Smooth muscle cell (in vitro differentiated cells): ENCODE results near the gene TRPC4. TPM values are rescaled to one million over a fixed set of nuclear protein-coding genes. Genes with fewer than 3 reads are reported as not detected.

Source experiments
- DNase-seq: peaks from one replicate; lab custom pipeline; 2025; ENCODE audit not compliant: unreplicated experiment; lab: John Stamatoyannopoulos, UW
- H2AFZ ChIP-seq: fragments of 200-600 bp; sonication (generic); 2 replicates; pipeline ENCODE4 v1.6.0; 2016; ENCODE audit warnings: antibody characterized with exemption, low read depth, mild to moderate bottlenecking
- H3F3A ChIP-seq: fragments of 200-600 bp; sonication (generic); 2 replicates; pipeline ENCODE4 v1.6.0; 2017; ENCODE audit warnings: antibody characterized with exemption, low read depth
- H3K27ac ChIP-seq: fragments of 200-600 bp; sonication (generic); 2 replicates; pipeline ENCODE4 v1.5.1; 2016; ENCODE audit warnings: low read depth, mild to moderate bottlenecking
- H3K27me3 ChIP-seq: fragments of 200-600 bp; sonication (generic); 2 replicates; pipeline ENCODE4 v1.6.1; 2016; ENCODE audit warnings: low read depth, mild to moderate bottlenecking
- H3K36me3 ChIP-seq: fragments of 200-600 bp; sonication (generic); 2 replicates; pipeline ENCODE4 v1.5.1; 2016; ENCODE audit warnings: low read depth
- H3K4me1 ChIP-seq: fragments of 200-600 bp; sonication (generic); 2 replicates; pipeline ENCODE4 v1.5.1; 2016; ENCODE audit warnings: low read depth
- H3K4me2 ChIP-seq: fragments of 200-600 bp; sonication (generic); 2 replicates; pipeline ENCODE4 v1.6.0; 2016; ENCODE audit warnings: mild to moderate bottlenecking
- H3K4me3 ChIP-seq: fragments of 200-600 bp; sonication (generic); 2 replicates; pipeline ENCODE4 v1.5.1; 2016; ENCODE audit warnings: mild to moderate bottlenecking
- H3K79me2 ChIP-seq: fragments of 200-600 bp; sonication (generic); 2 replicates; pipeline ENCODE4 v1.6.0; 2016; ENCODE audit warnings: low read depth, mild to moderate bottlenecking
- H3K9ac ChIP-seq: fragments of 200-600 bp; sonication (generic); 2 replicates; pipeline ENCODE4 v1.6.0; 2016; ENCODE audit warnings: low read depth
- H3K9me3 ChIP-seq: fragments of 200-600 bp; sonication (generic); replicated peaks from 2 replicates; pipeline ENCODE4 v1.5.1; 2016; ENCODE audit warnings: low read depth
- H4K20me1 ChIP-seq: fragments of 200-600 bp; sonication (generic); 2 replicates; pipeline ENCODE4 v1.6.0; 2016; ENCODE audit warnings: low read depth
- WGBS: methylation state at CpG from one replicate; pipeline ENCODE4 v1.1.7; 2016; ENCODE audit warnings: low lambda C conversion rate; 5-methylcytosine and 5-hydroxymethylcytosine counted together
- polyA plus RNA-seq: library from polyadenylated mRNA; unstranded; fragments of >200 nt; fragmentation: Nextera tagmentation; extraction: Ambion mirVana; gene quantifications from 2 replicates; pipeline ENCODE4 v1.2.1, GENCODE V29; 2016
- total RNA-seq: library from RNA; depleted of rRNA; stranded (reverse); fragments of >200 nt; gene quantifications from 2 replicates; pipeline ENCODE4 v1.2.3, GENCODE V29; 2014
- TF ChIP-seq, protein P1 (sequence below): fragments of 200-600 bp; sonication (generic); IDR thresholded peaks from 2 replicates; pipeline ENCODE4 v1.5.1; 2017; ENCODE audit warnings: borderline replicate concordance, mild to moderate bottlenecking, antibody characterized with exemption; ENCODE audit not compliant: insufficient read depth, poor library complexity, severe bottlenecking

TRPC4 gene
- total and polyA plus RNA-seq, 2 experiments from 2014 or later: 0.09 TPM; not detected in 1

DNA sequence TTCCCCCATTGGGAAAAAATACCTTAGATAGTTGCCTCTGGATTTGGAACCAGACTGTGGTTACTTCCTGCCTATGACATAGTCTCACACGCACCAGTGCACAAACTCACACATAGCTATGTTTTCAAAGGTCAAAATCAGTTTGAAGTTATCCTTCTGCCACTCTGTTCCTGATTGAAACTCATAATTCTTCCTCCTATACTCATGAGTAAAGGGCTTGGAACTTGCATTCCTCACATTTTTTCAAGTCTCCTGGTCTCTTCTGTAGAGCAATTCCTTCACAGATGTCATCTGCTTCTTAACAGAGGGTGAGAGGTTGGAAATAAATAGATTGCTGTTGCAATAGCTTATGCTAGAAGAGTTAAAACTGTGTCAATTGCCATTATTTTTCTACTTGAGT lies 252.4 kb downstream of the TRPC4 start:
- no peak overlapping the region for H2AFZ ChIP-seq
- no peak overlapping the region for H3K9ac ChIP-seq
- no peak for DNase-seq
- H3K36me3 ChIP-seq: no peaks in the 10 kb centered on the region
- H3K4me1 ChIP-seq: peaks cover 16% of the 10 kb centered on the region
- H3K4me2 ChIP-seq: peak overlapping the region; percentile 19
- no peaks in the 10 kb centered on the region for H3F3A ChIP-seq
- H3K27ac ChIP-seq: peak overlapping the region; percentile 41
- TF ChIP-seq, protein P1, sequence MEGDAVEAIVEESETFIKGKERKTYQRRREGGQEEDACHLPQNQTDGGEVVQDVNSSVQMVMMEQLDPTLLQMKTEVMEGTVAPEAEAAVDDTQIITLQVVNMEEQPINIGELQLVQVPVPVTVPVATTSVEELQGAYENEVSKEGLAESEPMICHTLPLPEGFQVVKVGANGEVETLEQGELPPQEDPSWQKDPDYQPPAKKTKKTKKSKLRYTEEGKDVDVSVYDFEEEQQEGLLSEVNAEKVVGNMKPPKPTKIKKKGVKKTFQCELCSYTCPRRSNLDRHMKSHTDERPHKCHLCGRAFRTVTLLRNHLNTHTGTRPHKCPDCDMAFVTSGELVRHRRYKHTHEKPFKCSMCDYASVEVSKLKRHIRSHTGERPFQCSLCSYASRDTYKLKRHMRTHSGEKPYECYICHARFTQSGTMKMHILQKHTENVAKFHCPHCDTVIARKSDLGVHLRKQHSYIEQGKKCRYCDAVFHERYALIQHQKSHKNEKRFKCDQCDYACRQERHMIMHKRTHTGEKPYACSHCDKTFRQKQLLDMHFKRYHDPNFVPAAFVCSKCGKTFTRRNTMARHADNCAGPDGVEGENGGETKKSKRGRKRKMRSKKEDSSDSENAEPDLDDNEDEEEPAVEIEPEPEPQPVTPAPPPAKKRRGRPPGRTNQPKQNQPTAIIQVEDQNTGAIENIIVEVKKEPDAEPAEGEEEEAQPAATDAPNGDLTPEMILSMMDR: no peak
- no peaks in the 10 kb centered on the region for H3K79me2 ChIP-seq
- no peaks in the 10 kb centered on the region for H4K20me1 ChIP-seq
- H3K27me3 ChIP-seq: no peaks in the 10 kb centered on the region
- WGBS: 8% methylated on average over 1 of the region's 1 CpG
- H3K9me3 ChIP-seq: no peaks in the 10 kb centered on the region
- no peak overlapping the region for H3K4me3 ChIP-seq

DNA sequence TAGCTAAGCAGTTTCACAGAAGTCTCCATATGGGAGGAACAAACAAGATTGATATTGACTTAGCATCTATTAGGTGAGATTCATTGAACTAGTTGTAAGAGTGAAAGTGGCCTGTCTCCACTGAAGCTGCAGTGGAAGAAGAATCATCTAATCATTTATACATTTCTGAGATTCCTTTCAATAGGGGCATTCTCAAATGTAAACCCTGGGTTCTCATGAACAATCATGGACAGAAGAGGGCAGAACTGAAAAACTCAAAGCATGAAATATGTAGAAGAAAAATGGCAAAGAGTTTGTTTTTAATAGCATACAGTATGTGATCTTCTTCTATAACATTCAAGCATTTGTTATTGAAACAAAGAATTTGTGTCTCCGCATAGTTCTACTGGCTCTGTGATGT lies 253.4 kb downstream of the TRPC4 start:
- Histone ChIP-seq H3K4me3 (no peak overlapping the region), H3K27ac (no peak overlapping the region), H3K9ac (no peak overlapping the region), H4K20me1 (no peaks in the 10 kb centered on the region), H3K36me3 (no peaks in the 10 kb centered on the region), H3K79me2 (no peaks in the 10 kb centered on the region), H2AFZ (no peak overlapping the region), H3F3A (no peaks in the 10 kb centered on the region), H3K4me2 (peak overlapping the region; percentile 6), H3K9me3 (no peaks in the 10 kb centered on the region), H3K27me3 (no peaks in the 10 kb centered on the region), H3K4me1 (peaks cover 16% of the 10 kb centered on the region)
- no peak for DNase-seq
- 100% methylated on average over 1 of the region's 1 CpG for WGBS
- TF ChIP-seq, protein P1: no peak

DNA sequence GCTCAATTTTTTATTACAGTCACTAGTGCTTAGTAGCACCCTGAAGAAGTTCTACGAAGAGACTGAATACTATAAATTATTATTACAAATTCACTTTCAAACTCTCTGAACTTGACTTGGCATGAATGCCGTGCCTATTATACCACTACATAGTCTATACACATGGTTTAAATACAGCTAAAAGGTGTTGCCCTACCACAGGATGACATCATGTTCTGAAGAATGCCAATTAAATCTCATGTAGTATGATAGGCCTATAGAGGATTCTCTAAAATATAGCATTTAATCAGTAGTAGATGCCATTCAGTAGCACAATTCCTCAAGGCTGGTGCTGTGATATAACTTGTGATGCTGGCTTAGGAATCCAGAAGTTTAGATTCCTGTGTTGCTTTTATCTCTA lies 254.3 kb downstream of the TRPC4 start:
- no peak overlapping the region for H3K4me3 ChIP-seq
- no peaks in the 10 kb centered on the region for H3F3A ChIP-seq
- H2AFZ ChIP-seq: no peak overlapping the region
- DNase-seq: no peak
- WGBS: 92% methylated on average over 2 of the region's 2 CpGs
- H3K9ac ChIP-seq: no peak overlapping the region
- no peak overlapping the region for H3K27ac ChIP-seq
- H3K36me3 ChIP-seq: no peaks in the 10 kb centered on the region
- H3K79me2 ChIP-seq: no peaks in the 10 kb centered on the region
- no peaks in the 10 kb centered on the region for H4K20me1 ChIP-seq
- H3K4me1 ChIP-seq: peaks cover 16% of the 10 kb centered on the region
- TF ChIP-seq, protein P1: no peak
- no peaks in the 10 kb centered on the region for H3K9me3 ChIP-seq
- H3K27me3 ChIP-seq: no peaks in the 10 kb centered on the region
- no peak overlapping the region for H3K4me2 ChIP-seq

DNA sequence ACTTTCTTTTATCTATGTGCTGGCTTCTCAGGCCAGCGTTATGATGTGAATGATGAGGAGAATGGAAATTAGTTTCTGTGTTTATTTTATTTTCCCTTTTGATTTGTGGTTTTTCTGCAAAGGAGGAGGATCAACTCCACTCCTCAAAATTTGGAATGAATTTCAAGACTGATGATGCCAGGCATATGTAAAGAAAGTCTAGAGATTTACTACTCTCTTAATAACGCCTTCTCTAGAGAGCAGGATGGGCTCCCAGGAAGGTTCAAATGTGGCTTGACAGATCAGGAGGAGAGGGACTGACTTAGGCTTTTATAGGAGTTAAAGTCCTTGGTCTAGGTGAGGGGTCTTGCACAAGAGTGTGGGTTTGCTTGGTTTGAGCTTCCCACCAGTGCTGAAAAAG lies 255.9 kb downstream of the TRPC4 start:
- H3K27me3 ChIP-seq: no peaks in the 10 kb centered on the region
- H4K20me1 ChIP-seq: no peaks in the 10 kb centered on the region
- no peak overlapping the region for H3K9ac ChIP-seq
- H3K36me3 ChIP-seq: no peaks in the 10 kb centered on the region
- no peaks in the 10 kb centered on the region for H3K9me3 ChIP-seq
- H3K27ac ChIP-seq: peak overlapping the region; percentile 41
- no peaks in the 10 kb centered on the region for H3K79me2 ChIP-seq
- no peak overlapping the region for H2AFZ ChIP-seq
- H3F3A ChIP-seq: no peaks in the 10 kb centered on the region
- DNase-seq: no peak
- peaks cover 16% of the 10 kb centered on the region for H3K4me1 ChIP-seq
- no peak overlapping the region for H3K4me3 ChIP-seq
- WGBS: 46% methylated on average over 2 of the region's 2 CpGs
- H3K4me2 ChIP-seq: peak overlapping the region; percentile 51
- TF ChIP-seq, protein P1: no peak
